ENCODE measurements around the gene CYREN.

- TF ChIP-seq CTCF (conservative IDR thresholded peaks at IDR 0.05; ENCODE audit: low read length) (no peak), EZH2phosphoT487 (IDR thresholded peaks at IDR 0.05; ENCODE audit: borderline replicate concordance, low read depth, low read length) (no peak)
Measured at GRCh38 chr7:135152442-135152841, 18.1 kb downstream of the CYREN start.
